ENCODE measurements around the gene MYO16.

The MYO16 gene

GRCh38 chr13:108797354-108797753, 167.9 kb downstream of the MYO16 start:
- no peak for DNase-seq (ENCODE audit: low spot score)

- DNase-seq (ENCODE audit: low spot score): no peak
Measured at GRCh38 chr13:108807841-108808240, 178.4 kb downstream of the MYO16 start.

- DNase-seq (ENCODE audit: low spot score): no peak
Measured at GRCh38 chr13:108812165-108812564, 182.8 kb downstream of the MYO16 start.

- DNase-seq (ENCODE audit: low spot score): no peak
Measured at GRCh38 chr13:108812661-108813060, 183.2 kb downstream of the MYO16 start.

- DNase-seq (ENCODE audit: low spot score): no peak
Measured at GRCh38 chr13:108813587-108814170, 184.3 kb downstream of the MYO16 start.

- no peak for DNase-seq (ENCODE audit: low spot score)
Measured at GRCh38 chr13:108816375-108816774, 187.0 kb downstream of the MYO16 start.

- no peak for DNase-seq (ENCODE audit: low spot score)
Measured at GRCh38 chr13:108827646-108828045, 198.2 kb downstream of the MYO16 start.

GRCh38 chr13:108828086-108828815, 198.8 kb downstream of the MYO16 start:
- DNase-seq (ENCODE audit: low spot score): no peak

GRCh38 chr13:108830916-108831315, 201.5 kb downstream of the MYO16 start:
- no peak for DNase-seq (ENCODE audit: low spot score)

- no peak for DNase-seq (ENCODE audit: low spot score)
Measured at GRCh38 chr13:108833531-108833930, 204.1 kb downstream of the MYO16 start.

GRCh38 chr13:108834193-108834592, 204.8 kb downstream of the MYO16 start:
- no peak for DNase-seq (ENCODE audit: low spot score)

GRCh38 chr13:108835083-108835482, 205.7 kb downstream of the MYO16 start:
- no peak for DNase-seq (ENCODE audit: low spot score)

- DNase-seq (ENCODE audit: low spot score): no peak
Measured at GRCh38 chr13:108850691-108851090, 221.3 kb downstream of the MYO16 start.

GRCh38 chr13:108851660-108852059, 222.2 kb downstream of the MYO16 start:
- no peak for DNase-seq (ENCODE audit: low spot score)

GRCh38 chr13:108853031-108853430, 223.6 kb downstream of the MYO16 start:
- no peak for DNase-seq (ENCODE audit: low spot score)

- DNase-seq (ENCODE audit: low spot score): no peak
Measured at GRCh38 chr13:108855737-108856387, 226.5 kb downstream of the MYO16 start.

GRCh38 chr13:108858676-108859075, 229.3 kb downstream of the MYO16 start:
- DNase-seq (ENCODE audit: low spot score): no peak

GRCh38 chr13:108859197-108860012, 230.0 kb downstream of the MYO16 start:
- no peak for DNase-seq (ENCODE audit: low spot score)

GRCh38 chr13:108860418-108860817, 231.0 kb downstream of the MYO16 start:
- DNase-seq (ENCODE audit: low spot score): no peak

GRCh38 chr13:108877300-108877699, 247.9 kb downstream of the MYO16 start:
- DNase-seq (ENCODE audit: low spot score): no peak

- DNase-seq (ENCODE audit: low spot score): no peak
Measured at GRCh38 chr13:108878732-108879131, 249.3 kb downstream of the MYO16 start.

- no peak for DNase-seq (ENCODE audit: low spot score)
Measured at GRCh38 chr13:108889324-108889984, 260.0 kb downstream of the MYO16 start.

Measured in iPS-NIHi11 (cell line).